IPS-NIHi7 (cell line): ENCODE data around the gene DDB1.
A peak's percentile ranks its signal among the peaks of the same experiment; 100 is the strongest.

ENCODE experiments used
- DNase-seq: peaks from one replicate; pipeline ENCODE4 v3.0.0; 2012; ENCODE audit warnings: mixed read lengths; ENCODE audit errors: extremely low spot score

Gene DDB1

DNA sequence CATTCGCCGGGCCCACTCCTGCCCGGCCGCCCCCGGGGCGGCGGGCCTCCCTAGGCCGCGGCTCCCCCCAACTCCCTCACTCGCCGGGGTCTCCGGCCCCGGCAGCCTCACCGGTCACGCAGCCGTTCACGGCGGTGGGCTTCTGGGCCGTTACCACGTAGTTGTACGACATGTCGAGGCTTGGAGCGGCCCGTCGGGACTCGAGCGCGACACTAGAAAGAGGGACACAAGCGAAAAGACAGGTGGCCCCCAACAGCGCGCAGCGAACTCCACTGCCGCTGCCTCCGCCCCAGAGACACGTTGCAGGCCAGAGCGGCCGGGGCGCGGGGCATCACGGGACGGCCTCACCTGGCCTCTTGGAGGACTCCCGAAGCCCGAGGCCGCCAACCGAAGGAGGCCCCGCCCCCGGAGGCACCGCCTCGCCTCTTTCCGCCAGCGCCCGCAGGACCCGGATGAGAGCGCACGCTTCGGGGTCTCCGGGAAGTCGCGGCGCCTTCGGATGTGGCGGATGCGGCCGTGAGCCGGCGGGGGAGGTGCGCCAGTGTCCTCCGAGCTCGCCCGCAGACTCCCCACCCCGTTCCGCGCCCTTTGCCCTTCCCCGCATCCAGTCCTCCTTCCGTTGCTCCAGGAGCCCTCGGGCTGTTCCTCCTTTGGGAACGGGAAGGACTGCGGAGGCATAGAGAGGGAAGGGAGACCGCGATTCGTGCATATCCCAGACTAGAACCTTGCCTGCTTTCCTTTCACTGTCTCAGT, at the start of gene DDB1, which contains the start of gene TKFC:
Gene DDB1, minus strand, starts transcription at position 309 of the 753 bp plus-strand sequence. Its CDS starts 137 bp downstream, at position 172.
Gene TKFC, plus strand, starts transcription at position 432 of the 753 bp plus-strand sequence. CDS start 1,501 bp downstream, outside the sequence.
- DNase-seq = peak; percentile 99

DNA sequence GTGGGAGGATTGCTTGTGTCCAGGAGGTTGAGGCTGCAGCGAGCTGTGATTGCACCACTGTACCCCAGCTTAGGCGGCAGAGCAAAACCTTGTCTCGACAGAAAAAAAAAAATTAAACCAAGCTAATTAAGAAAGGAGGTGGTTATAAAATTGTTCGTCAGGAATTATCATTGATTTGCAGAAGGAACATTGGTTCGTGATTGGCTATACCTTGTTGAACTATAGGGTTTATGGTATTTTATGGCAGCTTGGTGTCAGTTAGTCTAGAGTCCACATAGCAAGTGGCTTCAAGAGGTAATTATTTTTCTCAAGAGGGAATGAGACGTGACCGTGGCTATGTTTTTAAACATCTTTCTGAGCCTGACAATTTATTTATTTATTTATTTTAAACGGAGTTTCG, 48.0 kb upstream of the DDB1 start:
- DNase-seq = no peak

DNA sequence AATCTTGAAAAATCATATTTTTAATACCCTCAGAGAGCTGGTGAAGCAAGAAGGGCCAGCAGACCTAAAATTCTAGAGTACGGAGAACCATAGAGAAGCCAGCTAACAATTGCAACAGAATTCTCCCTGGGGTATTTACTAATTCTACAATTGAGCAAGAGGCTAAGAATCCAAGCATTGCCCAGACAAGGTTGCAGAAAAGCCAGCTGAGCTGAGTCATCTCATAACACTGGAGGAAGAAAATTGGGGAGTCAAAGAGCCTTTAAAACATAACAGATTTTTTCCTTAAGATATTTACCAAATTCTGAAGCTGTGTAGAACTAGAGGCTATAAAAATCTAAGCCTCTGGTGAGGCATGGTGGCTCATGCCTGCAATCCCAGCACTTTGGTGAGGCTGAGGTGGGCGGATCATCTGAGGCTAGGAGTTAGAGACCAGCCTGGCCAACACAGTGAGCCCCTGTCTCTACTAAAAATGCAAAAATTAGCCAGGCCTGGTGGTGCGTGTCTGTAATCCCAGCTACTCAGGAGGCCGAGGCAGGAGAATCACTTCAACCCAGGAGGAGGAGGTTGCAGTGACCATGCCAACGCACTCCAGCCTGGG, 45.9 kb upstream of the DDB1 start:
- DNase-seq = no peak

DNA sequence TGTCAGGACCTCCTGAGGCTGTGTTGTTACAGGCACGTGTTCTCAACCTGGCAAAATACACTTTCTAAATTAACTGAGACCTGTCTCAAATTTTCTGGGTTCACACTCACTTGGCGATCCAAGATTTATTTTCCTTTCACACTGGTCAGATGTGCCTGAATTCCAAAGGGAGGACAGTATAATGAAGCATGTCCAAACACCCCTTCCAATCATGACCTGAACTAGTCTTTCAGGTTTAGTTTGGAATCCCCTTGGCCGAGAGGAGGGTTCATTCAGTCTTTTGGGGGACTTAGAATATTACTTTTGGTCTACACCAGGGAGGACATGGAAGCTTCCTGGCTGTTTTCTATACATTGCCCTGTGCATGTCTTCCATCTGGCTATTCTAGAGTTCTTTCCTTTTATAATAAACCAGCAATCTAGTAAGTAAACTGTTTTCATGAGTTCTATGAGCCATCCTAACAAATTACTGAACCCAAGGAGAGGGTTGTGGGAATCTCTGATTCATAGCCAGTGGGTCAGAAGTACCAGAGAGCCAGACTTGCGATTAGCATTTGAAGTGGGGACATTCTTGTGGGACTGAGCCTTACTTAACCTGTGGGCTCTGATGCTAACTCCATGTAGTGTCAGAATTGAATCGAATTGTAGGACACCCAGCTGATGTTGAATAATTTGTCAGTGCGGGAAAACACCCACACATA, 44.7 kb upstream of the DDB1 start:
- DNase-seq = no peak

DNA sequence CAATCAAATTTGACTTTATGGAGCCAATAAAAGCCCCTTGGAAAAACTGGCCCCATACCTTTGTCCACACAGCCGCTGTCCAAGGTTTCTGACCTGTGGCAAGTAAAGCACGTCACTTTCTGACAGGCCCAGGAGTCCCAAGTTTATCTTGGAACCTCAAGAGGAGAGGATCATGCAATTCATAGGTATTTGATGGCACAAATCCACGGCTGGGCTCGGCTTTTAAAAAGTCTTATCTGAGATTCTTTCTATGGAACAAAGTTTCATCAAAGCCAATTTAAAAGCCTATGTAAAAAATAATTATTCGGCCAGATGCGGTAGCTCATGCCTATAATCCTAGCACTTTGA, 42.8 kb upstream of the DDB1 start:
- DNase-seq = no peak

DNA sequence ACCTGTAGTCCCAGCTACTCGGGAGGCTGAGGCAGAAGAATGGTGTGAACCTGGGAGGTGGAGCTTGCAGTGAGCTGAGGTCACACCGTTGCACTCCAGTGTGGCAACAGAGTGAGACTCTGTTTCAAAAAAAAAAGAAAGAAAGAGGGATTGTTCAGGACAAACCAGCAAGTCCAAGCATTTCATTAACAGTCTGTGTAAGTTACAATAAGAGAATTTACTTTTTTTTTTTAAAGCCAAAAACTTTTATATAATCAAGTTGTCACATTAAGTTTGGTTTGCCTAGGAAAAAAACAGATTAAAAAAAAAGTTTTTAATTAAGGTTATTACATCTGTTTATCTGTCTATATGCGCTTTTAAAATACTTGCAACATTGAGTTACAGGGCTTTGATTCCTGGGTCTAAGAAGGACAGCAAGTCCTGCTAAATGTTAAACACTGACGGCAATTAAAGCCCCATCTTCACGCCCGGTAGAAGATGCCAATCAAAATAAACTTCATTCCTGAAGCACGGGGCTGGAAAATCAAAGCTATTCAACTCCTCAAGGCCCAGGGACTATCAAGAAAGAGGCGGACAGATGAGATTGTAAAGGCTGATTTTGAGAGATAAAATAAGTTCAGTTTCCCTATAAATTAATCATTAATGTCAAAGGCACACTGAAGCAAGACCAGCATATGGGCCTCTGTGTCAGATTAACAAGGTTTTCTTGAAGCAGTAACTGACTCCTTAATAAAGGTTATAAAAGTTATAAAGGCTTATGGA, 39.9 kb upstream of the DDB1 start:
- DNase-seq = no peak

DNA sequence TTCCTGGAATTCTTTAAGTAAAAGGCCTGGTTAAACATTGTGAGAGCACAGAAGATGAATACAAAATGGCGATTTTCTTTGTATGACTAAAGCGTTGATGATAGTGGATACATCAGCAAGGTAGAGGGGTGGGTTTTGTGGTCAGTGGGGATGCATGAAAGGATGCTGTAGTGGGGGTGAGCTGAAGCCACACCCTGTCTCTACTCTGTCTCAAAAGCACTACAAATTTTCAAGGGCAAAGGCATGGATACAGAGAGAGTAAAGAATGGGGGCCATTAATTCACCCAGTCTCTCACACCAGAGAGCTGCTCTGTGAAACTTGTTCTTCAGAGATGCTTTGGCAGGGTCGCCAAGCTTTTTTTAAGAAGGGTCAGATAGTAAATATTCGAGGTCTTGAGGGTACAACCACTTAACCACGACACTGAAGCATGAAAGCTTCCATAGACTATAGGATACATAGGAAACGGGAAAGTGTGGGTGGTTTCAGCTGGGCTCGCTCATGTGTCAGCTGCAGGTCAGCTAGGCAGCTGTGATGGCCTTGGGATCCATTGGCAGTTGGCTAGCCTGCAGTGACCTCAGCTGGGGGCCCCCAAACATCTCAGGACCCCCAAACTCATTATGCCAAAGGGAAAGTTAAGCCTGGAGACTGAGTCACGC, 37.6 kb upstream of the DDB1 start:
- DNase-seq = no peak

DNA sequence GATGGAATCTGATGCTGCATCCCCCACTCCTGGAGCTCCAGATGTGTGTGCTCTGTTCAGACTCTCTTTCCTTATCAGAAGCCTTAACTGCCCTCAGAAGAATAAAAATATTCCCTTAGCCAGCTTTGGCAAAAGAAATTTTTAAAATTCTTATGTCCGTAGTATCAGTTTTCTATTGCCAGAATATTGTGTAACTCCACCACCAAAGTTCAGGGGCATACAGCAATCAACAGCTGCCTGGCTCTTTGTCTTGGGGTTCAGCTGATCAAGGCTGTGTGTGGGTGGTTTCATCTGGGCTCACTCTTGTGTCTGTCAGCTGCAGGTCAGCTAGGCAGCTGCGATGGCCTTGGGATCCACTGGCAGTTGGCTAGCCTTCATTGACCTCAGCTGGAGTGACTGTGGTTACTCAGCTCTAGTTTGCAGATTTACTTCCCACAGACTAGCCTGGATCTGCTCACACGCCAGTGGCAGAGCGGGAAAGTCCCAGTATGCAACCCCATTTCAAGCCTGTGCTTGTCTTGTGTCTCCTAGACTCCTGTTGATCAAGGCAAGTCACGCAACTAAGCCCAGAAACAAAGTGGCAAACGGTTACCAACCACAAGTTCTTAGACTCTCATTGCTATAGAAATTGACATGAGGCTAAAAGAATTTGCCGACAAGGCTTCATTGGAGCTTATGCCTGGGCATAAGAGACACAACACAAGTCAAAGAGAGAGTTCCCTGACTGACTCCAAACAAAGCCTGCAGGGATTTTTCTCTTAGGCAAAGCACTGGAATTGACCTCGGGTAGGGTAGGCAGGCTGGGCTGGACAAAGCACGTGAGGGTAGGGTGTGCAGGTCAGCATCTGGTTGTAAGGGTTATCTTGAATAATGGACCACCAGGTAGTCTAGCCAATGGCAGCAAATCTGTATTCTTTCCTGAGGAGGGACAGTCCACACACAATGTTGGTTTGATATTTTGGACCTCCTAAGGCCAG, 36.8 kb upstream of the DDB1 start:
- no peak for DNase-seq

DNA sequence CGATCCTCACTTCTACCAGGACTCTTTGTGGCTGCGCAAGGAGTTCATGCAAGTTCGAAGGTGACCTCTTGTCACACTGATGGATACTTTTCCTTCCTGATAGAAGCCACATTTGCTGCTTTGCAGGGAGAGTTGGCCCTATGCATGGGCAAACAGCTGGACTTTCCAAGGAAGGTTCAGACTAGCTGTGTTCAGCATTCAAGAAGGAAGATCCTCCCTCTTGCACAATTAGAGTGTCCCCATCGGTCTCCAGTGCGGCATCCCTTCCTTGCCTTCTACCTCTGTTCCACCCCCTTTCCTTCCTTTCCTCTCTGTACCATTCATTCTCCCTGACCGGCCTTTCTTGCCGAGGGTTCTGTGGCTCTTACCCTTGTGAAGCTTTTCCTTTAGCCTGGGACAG, 35.7 kb upstream of the DDB1 start:
- no peak for DNase-seq

DNA sequence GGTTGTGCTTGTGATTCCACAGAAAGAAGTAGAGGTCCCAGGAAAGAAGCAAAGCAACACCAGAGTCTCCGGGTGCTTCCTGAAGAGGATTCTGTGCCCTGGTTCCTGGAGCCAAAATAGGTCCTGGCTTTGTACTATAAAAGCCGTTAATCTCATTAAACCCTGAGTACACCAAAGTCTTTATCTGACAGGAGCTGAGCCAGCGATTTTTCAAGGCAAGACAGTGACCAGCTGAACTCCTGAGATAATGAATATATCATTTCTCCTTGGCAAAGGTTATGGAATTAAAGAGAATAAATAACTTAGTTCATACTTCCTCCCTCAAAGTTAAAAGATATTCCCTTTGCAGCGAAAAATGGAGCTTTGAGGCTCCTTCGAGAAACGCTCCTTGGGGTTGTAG, 34.5 kb upstream of the DDB1 start:
- DNase-seq = no peak

DNA sequence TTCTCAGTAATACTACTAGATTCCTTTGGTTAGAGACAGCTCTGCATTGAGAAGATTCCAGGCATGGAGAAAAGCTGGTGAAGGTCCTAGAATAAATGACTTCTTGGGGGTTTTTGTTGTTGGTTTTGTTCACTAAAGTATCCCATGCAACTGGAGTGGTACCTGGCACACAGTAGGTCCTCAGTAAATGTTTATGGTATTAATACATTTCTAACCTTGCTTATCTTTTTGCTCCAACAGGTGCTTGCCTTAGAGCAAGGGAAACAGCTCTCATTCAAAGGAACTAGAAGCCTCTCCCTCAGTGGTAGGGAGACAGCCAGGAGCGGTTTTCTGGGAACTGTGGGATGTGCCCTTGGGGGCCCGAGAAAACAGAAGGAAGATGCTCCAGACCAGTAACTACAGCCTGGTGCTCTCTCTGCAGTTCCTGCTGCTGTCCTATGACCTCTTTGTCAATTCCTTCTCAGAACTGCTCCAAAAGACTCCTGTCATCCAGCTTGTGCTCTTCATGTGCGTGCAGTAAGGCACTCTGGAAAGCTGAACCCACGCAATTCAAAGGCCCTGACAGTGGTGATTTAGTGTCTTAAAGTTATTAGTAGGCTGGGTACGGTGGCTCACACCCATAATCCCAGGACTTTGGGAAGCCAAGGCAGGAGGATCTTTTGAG, 31.2 kb upstream of the DDB1 start:
- no peak for DNase-seq

DNA sequence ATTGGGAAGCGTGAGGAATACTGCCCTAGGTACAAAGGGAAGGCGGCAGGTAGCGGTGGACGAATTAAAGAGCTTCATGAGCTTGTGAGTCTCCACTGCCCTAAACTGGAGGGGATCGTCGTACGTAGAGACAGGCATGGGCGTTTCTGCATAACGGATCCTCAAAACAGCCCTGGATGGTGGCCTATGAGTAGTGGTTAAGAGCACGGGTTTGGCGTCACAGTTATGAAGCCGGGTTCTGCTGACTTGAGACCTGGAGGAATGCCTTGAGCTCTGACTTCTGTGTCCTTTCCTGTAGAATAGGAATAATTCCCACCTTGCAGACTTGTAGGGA, 29.6 kb upstream of the DDB1 start:
- DNase-seq = peak; percentile 40

DNA sequence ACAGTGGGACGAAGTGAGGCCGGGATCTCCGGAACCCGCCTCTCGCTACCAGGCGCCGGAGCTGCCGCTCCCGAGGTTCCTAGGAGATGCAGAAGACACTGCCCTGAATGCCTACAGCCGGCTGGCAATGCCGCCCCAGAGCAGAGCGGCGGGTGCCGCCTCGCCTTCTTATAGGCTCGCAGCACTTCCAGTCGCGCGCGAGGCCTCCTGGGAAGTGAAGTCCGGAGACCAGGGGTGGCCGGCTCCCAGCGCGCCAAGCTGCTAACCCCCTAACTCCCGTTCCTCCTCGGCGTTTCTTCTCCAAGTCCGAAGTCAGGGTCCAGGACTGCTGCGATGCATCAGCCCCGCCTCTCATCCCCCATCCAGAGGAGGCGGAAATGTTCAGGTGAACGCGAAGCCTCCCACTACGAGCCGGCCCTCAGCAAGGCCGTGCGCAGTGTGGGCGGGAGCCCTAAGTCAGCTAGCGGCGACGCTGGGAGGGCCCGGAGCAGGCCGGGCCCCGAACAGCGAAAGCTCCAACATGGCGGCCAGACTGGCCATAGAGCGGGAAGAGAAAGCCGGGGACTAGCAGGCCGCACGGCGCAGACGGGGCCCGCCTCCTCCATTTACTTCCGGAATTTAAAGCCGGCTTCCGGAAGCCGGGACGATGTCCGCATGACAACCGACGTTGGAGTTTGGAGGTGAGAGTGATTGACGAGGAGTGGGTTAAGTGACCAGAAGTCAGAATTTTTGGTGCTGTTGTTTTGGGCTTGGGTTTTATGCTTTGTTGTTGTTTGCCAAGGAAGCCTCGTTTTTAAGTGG, 29.0 kb upstream of the DDB1 start, which contains the start of the genes CYB561A3 and TMEM138:
Gene CYB561A3, minus strand, starts transcription at position 142 of the 801 bp plus-strand sequence. CDS start 5,169 bp downstream, outside the sequence.
Gene TMEM138, plus strand, starts transcription at position 634 of the 801 bp plus-strand sequence. CDS start 2,017 bp downstream, outside the sequence.
- DNase-seq = peak; percentile 97

DNA sequence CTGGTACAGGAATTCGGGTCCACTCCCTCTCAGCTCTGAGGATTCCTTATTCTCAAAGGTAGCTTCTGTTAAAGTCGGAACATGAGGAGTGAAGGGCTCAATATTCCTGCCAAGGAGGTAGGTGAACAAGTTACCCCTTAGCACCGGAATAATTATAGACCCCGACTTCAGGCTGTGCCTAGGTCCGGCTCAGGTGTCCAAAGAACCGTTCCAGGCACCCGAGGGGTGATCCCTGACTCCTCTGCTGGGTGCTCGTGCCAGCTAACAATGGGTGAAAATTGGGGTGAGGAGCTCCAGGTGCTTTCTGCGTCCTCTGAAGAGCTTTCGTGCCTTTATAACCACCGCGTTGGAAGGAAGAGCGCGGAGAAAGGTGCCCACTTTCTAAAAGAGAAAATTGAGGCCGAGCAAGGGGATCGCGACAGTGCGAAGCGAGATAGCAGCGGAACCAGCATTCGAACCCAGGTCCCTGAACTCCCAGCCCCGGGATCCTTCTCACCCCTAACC, 28.4 kb upstream of the DDB1 start:
- no peak for DNase-seq

DNA sequence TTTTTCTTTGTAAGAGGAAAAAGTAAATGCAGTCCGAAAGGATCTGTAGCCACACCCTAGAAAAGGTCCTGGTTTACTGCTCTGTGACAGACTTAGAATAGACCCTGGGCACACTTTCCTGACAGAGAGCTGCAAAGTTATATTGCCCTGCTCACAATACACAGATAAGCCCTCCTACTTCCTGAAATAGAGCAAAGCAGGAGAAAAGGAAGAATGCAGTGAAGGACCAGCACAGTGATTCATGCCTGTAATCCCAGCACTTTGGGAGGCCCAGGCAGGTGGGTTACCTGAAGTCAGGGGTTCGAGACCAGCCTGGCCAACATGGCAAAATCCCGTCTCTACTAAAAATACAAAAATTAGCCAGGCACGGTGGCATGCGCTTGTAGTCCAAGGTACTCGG, 26.6 kb upstream of the DDB1 start:
- no peak for DNase-seq

DNA sequence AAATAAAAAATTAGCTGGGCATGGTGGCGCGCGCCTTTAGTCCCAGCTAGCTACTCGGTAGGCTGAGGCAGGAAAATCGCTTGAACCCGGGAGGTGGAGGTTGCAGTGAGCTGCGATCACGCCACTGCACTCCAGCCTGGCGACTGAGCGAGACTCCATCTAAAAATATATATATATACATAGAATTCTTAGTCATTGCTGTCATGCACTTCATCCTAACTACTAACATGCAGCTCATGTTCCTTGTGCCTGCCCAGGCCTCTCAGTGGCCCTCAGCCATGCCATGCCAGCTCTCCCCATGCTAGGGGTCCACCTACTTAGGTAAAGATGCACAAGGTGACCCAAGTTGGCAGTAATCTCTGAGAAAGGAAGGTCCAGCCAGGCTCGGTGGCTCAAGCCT, 25.7 kb upstream of the DDB1 start:
- DNase-seq = no peak

DNA sequence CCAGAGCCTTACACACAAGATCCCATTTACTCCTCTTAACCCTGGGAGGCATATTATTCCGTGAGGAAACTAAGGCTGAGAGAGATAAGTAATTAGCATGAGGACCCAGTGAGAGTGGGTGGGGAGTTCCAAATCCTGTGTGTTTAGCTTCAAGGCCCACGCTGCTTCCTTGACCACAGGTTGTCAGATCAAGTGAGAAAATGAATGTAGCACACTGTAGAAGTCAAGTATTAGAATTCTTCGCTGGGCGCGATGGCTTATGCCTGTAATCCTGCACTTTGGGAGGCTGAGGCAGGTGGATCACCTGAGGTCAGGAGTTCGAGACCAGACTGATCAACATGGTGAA, 25.0 kb upstream of the DDB1 start:
- no peak for DNase-seq

DNA sequence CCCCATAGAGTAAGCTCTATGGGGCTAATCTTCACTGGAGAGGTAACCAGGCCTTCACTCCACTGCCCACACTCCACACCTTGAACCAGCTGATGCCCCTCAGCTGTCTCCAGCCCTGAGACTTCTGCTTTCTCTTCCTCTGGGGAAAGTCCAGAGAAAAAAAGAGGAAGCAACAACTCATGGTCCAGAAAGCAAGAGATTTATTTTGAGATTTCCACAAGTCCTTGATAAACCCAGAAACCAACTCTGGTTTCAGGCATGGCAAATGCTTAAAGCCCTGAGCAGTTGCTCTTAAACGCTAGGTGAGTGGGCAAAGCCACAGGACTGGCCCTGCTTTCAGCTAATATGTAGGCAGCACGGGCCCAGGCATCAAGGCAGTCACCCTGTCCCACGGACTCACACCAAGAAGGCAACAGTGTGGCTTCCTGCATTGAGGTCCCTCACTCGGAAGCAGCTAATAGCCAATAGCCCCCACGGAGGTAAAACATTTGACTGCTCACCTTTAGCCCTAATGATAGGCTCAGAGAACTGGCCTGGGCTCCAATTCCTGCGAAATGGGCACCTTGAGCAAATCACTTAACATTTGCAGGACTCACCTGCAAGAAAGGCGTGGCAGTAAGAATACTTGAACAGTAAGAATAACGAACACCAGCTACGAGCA, 24.5 kb upstream of the DDB1 start:
- DNase-seq = no peak
